K562 (cell line): ENCODE measurements around the gene CFL1. TPM values are rescaled to one million over a fixed set of nuclear protein-coding genes. Genes with fewer than 3 reads are reported as not detected.

Experiments used
- CBX3 ChIP-seq, 2 experiments: IDR thresholded peaks; 1 replicate in 1 of 2; 2 replicates in 1 of 2; pipeline ENCODE4 v1.6.1; 2012; ENCODE audit warnings: inconsistent platforms in 2 of 2, low read length in 2 of 2, borderline replicate concordance in 1 of 2, control low read depth in 1 of 2
- MAFF ChIP-seq: IDR thresholded peaks from 2 replicates; pipeline ENCODE4 v1.6.1; 2012; ENCODE audit warnings: low read length, improper control_type of control experiment
- MCM5 ChIP-seq: fragments of 450-650 bp; IDR thresholded peaks from 2 replicates; pipeline ENCODE4 v1.6.1; 2016; ENCODE audit warnings: low read depth
- NCOA2 ChIP-seq, 2 experiments: fragments of 450-650 bp; IDR thresholded peaks; 2 replicates each; pipeline ENCODE4 v1.6.1; 2018; ENCODE audit warnings: mild to moderate bottlenecking in 2 of 2, moderate library complexity in 1 of 2; ENCODE audit not compliant: partially characterized antibody in 2 of 2
- NCOA6 ChIP-seq: fragments of 450-650 bp; IDR thresholded peaks from 2 replicates; pipeline ENCODE4 v1.6.1; 2017; ENCODE audit warnings: mild to moderate bottlenecking
- PCBP2 ChIP-seq: fragments of 200-400 bp; formaldehyde crosslinking; IDR thresholded peaks from 2 replicates; pipeline ENCODE4 v1.6.1; 2018; ENCODE audit warnings: low read length, low read depth, mild to moderate bottlenecking, moderate library complexity; ENCODE audit not compliant: poor library complexity, severe bottlenecking
- RBM25 ChIP-seq: fragments of 200-400 bp; formaldehyde crosslinking; IDR thresholded peaks from 2 replicates; pipeline ENCODE4 v1.6.1; 2018; ENCODE audit warnings: low read length, low read depth, moderate library complexity; ENCODE audit not compliant: severe bottlenecking
- TOE1 ChIP-seq, 2 experiments: fragments of 450-650 bp in 1 of 2; sonication (generic) in 1 of 2; formaldehyde crosslinking in 1 of 2; IDR thresholded peaks; 2 replicates each; pipeline versions ENCODE4 v1.7.1 to v1.8.0; 2016 to 2022; ENCODE audit warnings: borderline replicate concordance in 2 of 2, mild to moderate bottlenecking in 2 of 2, antibody characterized with exemption in 1 of 2, inconsistent platforms in 1 of 2, low read depth in 1 of 2, missing genetic modification reagents in 1 of 2, moderate library complexity in 1 of 2
- ZFX ChIP-seq: sonication (generic); formaldehyde crosslinking; IDR thresholded peaks from 2 replicates; pipeline ENCODE4 v1.8.0; 2022; ENCODE audit warnings: mild to moderate bottlenecking, missing genetic modification reagents, moderate library complexity
- ZNF133 ChIP-seq: fragments of 250-450 bp; sonication (Bioruptor Pico); IDR thresholded peaks from 2 replicates; pipeline ENCODE4 v1.4.0; 2020; ENCODE audit warnings: mild to moderate bottlenecking
- ZNF444 ChIP-seq: fragments of 250-450 bp; sonication (Bioruptor Pico); IDR thresholded peaks from 2 replicates; pipeline ENCODE4 v1.4.0; 2020; ENCODE audit warnings: mild to moderate bottlenecking, moderate library complexity
- ZNF511 ChIP-seq: sonication (generic); formaldehyde crosslinking; IDR thresholded peaks from 2 replicates; pipeline ENCODE4 v1.8.0; 2022; ENCODE audit warnings: mild to moderate bottlenecking, missing genetic modification reagents
- polyA plus RNA-seq, 8 experiments: library from polyadenylated mRNA; depleted of rRNA in 4 of 8; stranded (reverse) in 5 of 8; unstranded in 3 of 8; fragments of >200 nt; fragmentation: Nextera tagmentation in 2 of 8; fragmentation: Illumina TruSeq in 1 of 8; extraction: Ambion mirVana in 2 of 8; extraction: Trizol in 1 of 8; gene quantifications; 2 replicates each; pipeline versions ENCODE4 v1.2.1 to v1.2.3, GENCODE V29; 2011 to 2014; ENCODE audit warnings: inconsistent platforms in 1 of 8, missing spikeins in 1 of 8
- total RNA-seq, 7 experiments: library from RNA; depleted of rRNA in 6 of 7; stranded (reverse); fragments of >200 nt in 6 of 7; fragmentation: Illumina TruSeq in 2 of 7; extraction: Trizol in 2 of 7; gene quantifications; 2 replicates each; pipeline versions ENCODE4 v1.2.1 to v1.2.3, GENCODE V29; 2011 to 2021; ENCODE audit warnings: low replicate concordance in 1 of 7
- TF ChIP-seq, protein P1 (sequence below): fragments of 250-450 bp; sonication (Bioruptor Pico); IDR thresholded peaks from 2 replicates; pipeline ENCODE4 v1.4.0; 2020
- TF ChIP-seq, protein P2 (sequence below): IDR thresholded peaks from 2 replicates; pipeline ENCODE4 v1.6.1; 2011; ENCODE audit warnings: borderline replicate concordance, low read depth, mild to moderate bottlenecking, moderate library complexity, low read length; ENCODE audit not compliant: insufficient read depth, poor library complexity, severe bottlenecking
- TF ChIP-seq, protein P3 (sequence below), 3 experiments: fragments of 200-800 bp in 1 of 3; sonication (Bioruptor generic) in 1 of 3; sonication (generic) in 1 of 3; formaldehyde crosslinking in 1 of 3; IDR thresholded peaks; 2 replicates each; pipeline versions ENCODE4 v1.6.1 to v1.8.0; 2016 to 2022; ENCODE audit warnings: mild to moderate bottlenecking in 2 of 3, missing compliant biosample characterization in 2 of 3, missing genetic modification characterization in 2 of 3, missing genetic modification reagents in 1 of 3
- TF ChIP-seq, protein P4 (sequence below): fragments of 250-450 bp; sonication (Bioruptor Pico); IDR thresholded peaks from 2 replicates; pipeline ENCODE4 v1.8.0; 2022; ENCODE audit warnings: moderate library complexity, mild to moderate bottlenecking, inconsistent platforms
- TF ChIP-seq, protein P5 (sequence below): sonication (generic); formaldehyde crosslinking; IDR thresholded peaks from 2 replicates; pipeline ENCODE4 v1.8.1; 2023; ENCODE audit warnings: mild to moderate bottlenecking, missing genetic modification reagents

The CFL1 gene
- total and polyA plus RNA-seq, 9 of the 15 experiments (the other 6 are each of a cell fraction or from before 2014, with no cell fraction given), result 105 to 1,101 (median 859) TPM

GRCh38 chr11:65851083-65851579, 6.8 kb downstream of the CFL1 start (continued):
- TF ChIP-seq, protein P1, sequence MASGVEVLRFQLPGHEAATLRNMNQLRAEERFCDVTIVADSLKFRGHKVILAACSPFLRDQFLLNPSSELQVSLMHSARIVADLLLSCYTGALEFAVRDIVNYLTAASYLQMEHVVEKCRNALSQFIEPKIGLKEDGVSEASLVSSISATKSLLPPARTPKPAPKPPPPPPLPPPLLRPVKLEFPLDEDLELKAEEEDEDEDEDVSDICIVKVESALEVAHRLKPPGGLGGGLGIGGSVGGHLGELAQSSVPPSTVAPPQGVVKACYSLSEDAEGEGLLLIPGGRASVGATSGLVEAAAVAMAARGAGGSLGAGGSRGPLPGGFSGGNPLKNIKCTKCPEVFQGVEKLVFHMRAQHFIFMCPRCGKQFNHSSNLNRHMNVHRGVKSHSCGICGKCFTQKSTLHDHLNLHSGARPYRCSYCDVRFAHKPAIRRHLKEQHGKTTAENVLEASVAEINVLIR, result no peak
- TF ChIP-seq TOE1 (IDR thresholded peaks at IDR 0.05; ENCODE audit: borderline replicate concordance) (no peak), TOE1 (CRISPR knock-in tag; IDR thresholded peaks at IDR 0.05; ENCODE audit: borderline replicate concordance, low read depth) (no peak), PCBP2 (no peak), NCOA2 (IDR thresholded peaks at IDR 0.05; ENCODE audit: partially characterized antibody in 2 of 2) (no peak), ZNF511 (CRISPR knock-in tag) (no peak), ZFX (CRISPR knock-in tag) (no peak), MAFF (no peak), RBM25 (no peak), ZNF133 (CRISPR knock-in tag) (no peak), ZNF444 (CRISPR knock-in tag) (no peak), NCOA6 (no peak), CBX3 (IDR thresholded peaks at IDR 0.05; ENCODE audit: borderline replicate concordance in 1 of 2, low read length in 2 of 2) (peak in 1 of 2 experiments; percentile 92; a peak in 2 of 3 replicates), MCM5 (no peak)
- TF ChIP-seq, protein P2, sequence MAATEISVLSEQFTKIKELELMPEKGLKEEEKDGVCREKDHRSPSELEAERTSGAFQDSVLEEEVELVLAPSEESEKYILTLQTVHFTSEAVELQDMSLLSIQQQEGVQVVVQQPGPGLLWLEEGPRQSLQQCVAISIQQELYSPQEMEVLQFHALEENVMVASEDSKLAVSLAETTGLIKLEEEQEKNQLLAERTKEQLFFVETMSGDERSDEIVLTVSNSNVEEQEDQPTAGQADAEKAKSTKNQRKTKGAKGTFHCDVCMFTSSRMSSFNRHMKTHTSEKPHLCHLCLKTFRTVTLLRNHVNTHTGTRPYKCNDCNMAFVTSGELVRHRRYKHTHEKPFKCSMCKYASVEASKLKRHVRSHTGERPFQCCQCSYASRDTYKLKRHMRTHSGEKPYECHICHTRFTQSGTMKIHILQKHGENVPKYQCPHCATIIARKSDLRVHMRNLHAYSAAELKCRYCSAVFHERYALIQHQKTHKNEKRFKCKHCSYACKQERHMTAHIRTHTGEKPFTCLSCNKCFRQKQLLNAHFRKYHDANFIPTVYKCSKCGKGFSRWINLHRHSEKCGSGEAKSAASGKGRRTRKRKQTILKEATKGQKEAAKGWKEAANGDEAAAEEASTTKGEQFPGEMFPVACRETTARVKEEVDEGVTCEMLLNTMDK, result no peak
- TF ChIP-seq, protein P3, sequence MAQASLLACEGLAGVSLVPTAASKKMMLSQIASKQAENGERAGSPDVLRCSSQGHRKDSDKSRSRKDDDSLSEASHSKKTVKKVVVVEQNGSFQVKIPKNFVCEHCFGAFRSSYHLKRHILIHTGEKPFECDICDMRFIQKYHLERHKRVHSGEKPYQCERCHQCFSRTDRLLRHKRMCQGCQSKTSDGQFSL (CRISPR knock-in tag; IDR thresholded peaks at IDR 0.05), result peak; percentile 43; the same call in 1 of the 2 replicates
- TF ChIP-seq, protein P3 (tag; IDR thresholded peaks at IDR 0.05), result no peak
- TF ChIP-seq, protein P4, sequence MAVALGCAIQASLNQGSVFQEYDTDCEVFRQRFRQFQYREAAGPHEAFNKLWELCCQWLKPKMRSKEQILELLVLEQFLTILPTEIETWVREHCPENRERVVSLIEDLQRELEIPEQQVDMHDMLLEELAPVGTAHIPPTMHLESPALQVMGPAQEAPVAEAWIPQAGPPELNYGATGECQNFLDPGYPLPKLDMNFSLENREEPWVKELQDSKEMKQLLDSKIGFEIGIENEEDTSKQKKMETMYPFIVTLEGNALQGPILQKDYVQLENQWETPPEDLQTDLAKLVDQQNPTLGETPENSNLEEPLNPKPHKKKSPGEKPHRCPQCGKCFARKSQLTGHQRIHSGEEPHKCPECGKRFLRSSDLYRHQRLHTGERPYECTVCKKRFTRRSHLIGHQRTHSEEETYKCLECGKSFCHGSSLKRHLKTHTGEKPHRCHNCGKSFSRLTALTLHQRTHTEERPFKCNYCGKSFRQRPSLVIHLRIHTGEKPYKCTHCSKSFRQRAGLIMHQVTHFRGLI, result no peak
- TF ChIP-seq, protein P5, sequence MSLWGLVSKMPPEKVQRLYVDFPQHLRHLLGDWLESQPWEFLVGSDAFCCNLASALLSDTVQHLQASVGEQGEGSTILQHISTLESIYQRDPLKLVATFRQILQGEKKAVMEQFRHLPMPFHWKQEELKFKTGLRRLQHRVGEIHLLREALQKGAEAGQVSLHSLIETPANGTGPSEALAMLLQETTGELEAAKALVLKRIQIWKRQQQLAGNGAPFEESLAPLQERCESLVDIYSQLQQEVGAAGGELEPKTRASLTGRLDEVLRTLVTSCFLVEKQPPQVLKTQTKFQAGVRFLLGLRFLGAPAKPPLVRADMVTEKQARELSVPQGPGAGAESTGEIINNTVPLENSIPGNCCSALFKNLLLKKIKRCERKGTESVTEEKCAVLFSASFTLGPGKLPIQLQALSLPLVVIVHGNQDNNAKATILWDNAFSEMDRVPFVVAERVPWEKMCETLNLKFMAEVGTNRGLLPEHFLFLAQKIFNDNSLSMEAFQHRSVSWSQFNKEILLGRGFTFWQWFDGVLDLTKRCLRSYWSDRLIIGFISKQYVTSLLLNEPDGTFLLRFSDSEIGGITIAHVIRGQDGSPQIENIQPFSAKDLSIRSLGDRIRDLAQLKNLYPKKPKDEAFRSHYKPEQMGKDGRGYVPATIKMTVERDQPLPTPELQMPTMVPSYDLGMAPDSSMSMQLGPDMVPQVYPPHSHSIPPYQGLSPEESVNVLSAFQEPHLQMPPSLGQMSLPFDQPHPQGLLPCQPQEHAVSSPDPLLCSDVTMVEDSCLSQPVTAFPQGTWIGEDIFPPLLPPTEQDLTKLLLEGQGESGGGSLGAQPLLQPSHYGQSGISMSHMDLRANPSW (CRISPR knock-in tag), result no peak
